ENCODE measurements around the gene FBXL12. TPM values are rescaled to one million over a fixed set of nuclear protein-coding genes. Genes with fewer than 3 reads are reported as not detected.

The FBXL12 gene
- total and polyA plus RNA-seq, 2 experiments from 2014 or later, result 23.5 to 25.4 TPM

DNA sequence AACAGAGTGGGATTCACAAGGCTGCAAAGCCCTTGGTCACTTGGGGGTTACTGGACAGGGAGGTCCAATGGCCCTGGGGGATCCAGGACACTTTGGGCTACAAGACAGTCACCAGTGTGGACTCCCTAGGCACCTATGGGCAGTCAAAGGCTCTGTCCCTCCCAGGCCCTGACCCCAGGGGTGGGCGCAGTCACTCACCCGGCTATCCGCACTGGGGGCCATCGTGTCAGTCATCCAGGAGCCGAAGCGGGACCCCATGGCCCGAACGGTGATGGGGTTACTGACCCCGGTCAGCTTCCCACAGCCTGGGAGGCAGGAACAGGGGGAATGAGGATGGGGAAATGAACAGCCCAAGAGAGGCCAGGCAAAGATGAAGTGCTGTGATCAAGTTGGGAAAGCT lies 37.7 kb upstream of the FBXL12 start:
- Histone ChIP-seq H3K36me3 (ENCODE audit: insufficient read depth) (no peaks in the 10 kb centered on the region; the same call in 1 of the 2 replicates), H4K20me1 (replicated peaks; ENCODE audit: insufficient read depth) (peaks cover 5% of the 10 kb centered on the region), H3K79me2 (replicated peaks; ENCODE audit: insufficient read depth) (no peaks in the 10 kb centered on the region), H3K4me2 (no peak overlapping the region), H3K4me1 (ENCODE audit: insufficient read depth) (no peaks in the 10 kb centered on the region; the same call in 1 of the 2 replicates), H3K27ac (ENCODE audit: low read depth) (no peak overlapping the region), H3K9me2 (ENCODE audit: insufficient read depth) (no peaks in the 10 kb centered on the region), H3K27me3 (ENCODE audit: insufficient read depth) (no peaks in the 10 kb centered on the region), H3K4me3 (no peak overlapping the region), H3F3A (replicated peaks; ENCODE audit: low read depth) (no peaks in the 10 kb centered on the region), H2AFZ (no peak overlapping the region)
- H3K9me3 Mint-ChIP-seq, result no peaks in the 10 kb centered on the region; the same call in 2 of the 3 replicates
- DNase-seq (ENCODE audit: low spot score) (no peak), ATAC-seq (no peak)
- no peak overlapping the region for H3K27ac Mint-ChIP-seq
- H3K36me3 Mint-ChIP-seq (ENCODE audit: low read depth), result peaks cover 36% of the 10 kb centered on the region; the same call in 2 of the 3 replicates
- H3K4me3 Mint-ChIP-seq, result no peak overlapping the region
- TF ChIP-seq ZNF331 (CRISPR knock-in tag; IDR thresholded peaks at IDR 0.05; ENCODE audit: low read depth) (no peak), EZH2 (IDR thresholded peaks at IDR 0.05; ENCODE audit: low read depth, unreplicated experiment) (no peak), STAT1 (IDR thresholded peaks at IDR 0.05; ENCODE audit: unreplicated experiment) (no peak), REST (IDR thresholded peaks at IDR 0.05; ENCODE audit: unreplicated experiment) (no peak), EZH2phosphoT487 (IDR thresholded peaks at IDR 0.05; ENCODE audit: unreplicated experiment) (no peak), JUNB (IDR thresholded peaks at IDR 0.05; ENCODE audit: unreplicated experiment) (no peak), POLR2AphosphoS5 (IDR thresholded peaks at IDR 0.05; ENCODE audit: low read depth) (no peak), ZNF462 (CRISPR knock-in tag; IDR thresholded peaks at IDR 0.05) (no peak), NANOG (IDR thresholded peaks at IDR 0.05; ENCODE audit: borderline replicate concordance) (no peak), CTCF (conservative IDR thresholded peaks at IDR 0.05; ENCODE audit: low read depth in 2 of 2) (no peak), CREB1 (CRISPR knock-in tag; IDR thresholded peaks at IDR 0.05; ENCODE audit: low read depth) (no peak), ZNF114 (CRISPR knock-in tag; IDR thresholded peaks at IDR 0.05) (no peak)
- TF ChIP-seq, protein P1, sequence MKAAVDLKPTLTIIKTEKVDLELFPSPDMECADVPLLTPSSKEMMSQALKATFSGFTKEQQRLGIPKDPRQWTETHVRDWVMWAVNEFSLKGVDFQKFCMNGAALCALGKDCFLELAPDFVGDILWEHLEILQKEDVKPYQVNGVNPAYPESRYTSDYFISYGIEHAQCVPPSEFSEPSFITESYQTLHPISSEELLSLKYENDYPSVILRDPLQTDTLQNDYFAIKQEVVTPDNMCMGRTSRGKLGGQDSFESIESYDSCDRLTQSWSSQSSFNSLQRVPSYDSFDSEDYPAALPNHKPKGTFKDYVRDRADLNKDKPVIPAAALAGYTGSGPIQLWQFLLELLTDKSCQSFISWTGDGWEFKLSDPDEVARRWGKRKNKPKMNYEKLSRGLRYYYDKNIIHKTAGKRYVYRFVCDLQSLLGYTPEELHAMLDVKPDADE (IDR thresholded peaks at IDR 0.05), result no peak
- no peaks in the 10 kb centered on the region; the same call in 2 of the 3 replicates for H3K4me1 Mint-ChIP-seq
- peaks cover 9% of the 10 kb centered on the region for H3K27me3 Mint-ChIP-seq (ENCODE audit: insufficient read depth, low read depth, poor library complexity)

Data from GM23338 (cell line).